Measurements from ENCODE around the gene RIC1. TPM values are rescaled to one million over a fixed set of nuclear protein-coding genes. Genes with fewer than 3 reads are reported as not detected.
"Not testable (repeated sequence)": the region's sequence is repeated elsewhere in the genome, so short reads cannot be mapped to it uniquely, and the experiment has no call there.

Gene RIC1
- total RNA-seq, 4 donors from 2014 or later = 34.0 to 153 (median 37.3) TPM

DNA sequence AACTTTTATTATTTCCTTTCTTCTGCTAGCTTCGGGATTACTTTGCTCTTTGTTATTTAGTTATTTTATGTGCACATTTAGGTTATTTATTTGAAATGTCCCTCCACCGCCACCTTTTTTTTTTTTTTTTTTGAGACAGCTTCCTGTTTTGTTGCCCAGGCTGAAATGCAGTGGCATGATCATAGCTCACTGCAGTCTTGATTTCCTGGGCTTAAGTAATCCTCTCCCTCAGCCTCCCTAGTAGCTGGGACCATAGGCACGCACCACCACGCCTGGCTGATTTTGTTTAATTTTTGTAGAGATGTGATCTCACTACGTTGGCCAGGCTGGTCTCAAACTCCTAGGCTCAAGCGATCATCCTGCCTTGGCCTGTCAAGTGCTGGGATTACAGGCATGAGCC is 38.5 kb downstream of the RIC1 start:
- H3K36me3 ChIP-seq = peaks cover 0 to 5% of the 10 kb centered on the region in 2 donors
- no peak overlapping the region for H3K4me3 ChIP-seq
- no peak overlapping the region for H3K27ac ChIP-seq
- TF ChIP-seq CTCF (IDR thresholded peaks at IDR 0.05 in 4 of 5, conservative IDR thresholded peaks at IDR 0.05 in 1 of 5) (no peak), POLR2A (IDR thresholded peaks at IDR 0.05) (no peak)
- ATAC-seq (no peak), DNase-seq (no peak)
- intact Hi-C loops (cut with DNase I; ENCODE audit: low total_unique reads) = no loop called here
- no peaks in the 10 kb centered on the region for H3K9me3 ChIP-seq
- H3K4me1 ChIP-seq = peaks cover 0 to 5% of the 10 kb centered on the region in 2 donors
- no peaks in the 10 kb centered on the region for H3K27me3 ChIP-seq
- in situ Hi-C loops (cut with MboI; ENCODE audit: low sequenced_read_pairs in 4 of 4) = no loop called here

DNA sequence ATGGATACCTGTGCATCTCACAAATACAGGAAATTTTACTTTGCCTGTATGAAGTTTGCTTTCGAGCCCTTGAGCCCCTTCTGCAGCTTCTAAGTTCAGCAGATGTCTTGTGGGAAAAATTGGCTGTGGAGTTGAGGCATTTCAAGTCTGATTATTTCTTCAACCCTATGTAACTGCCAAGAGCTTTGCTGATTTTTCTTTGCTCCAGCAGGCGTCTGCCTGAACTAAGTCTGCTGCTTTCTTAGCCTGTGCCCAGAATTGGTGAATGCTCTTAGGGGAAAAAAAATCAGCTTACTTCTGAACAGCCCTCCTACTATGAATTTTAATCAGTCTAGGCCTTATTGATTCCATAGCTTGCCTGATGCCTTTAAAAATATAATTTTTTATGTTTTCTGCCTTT is 41.2 kb downstream of the RIC1 start:
- Histone ChIP-seq H3K27ac (no peak overlapping the region), H3K27me3 (no peaks in the 10 kb centered on the region), H3K9me3 (no peaks in the 10 kb centered on the region), H3K36me3 (peaks cover 0 to 5% of the 10 kb centered on the region in 2 donors), H3K4me3 (no peak overlapping the region), H3K4me1 (peaks cover 0 to 5% of the 10 kb centered on the region in 2 donors)
- TF ChIP-seq POLR2A (IDR thresholded peaks at IDR 0.05) = no peak
- TF ChIP-seq CTCF (IDR thresholded peaks at IDR 0.05 in 4 of 5, conservative IDR thresholded peaks at IDR 0.05 in 1 of 5) = no peak
- intact Hi-C loops (cut with DNase I; ENCODE audit: low total_unique reads) (no loop called here), in situ Hi-C loops (cut with MboI; ENCODE audit: low sequenced_read_pairs in 4 of 4) (no loop called here)
- ATAC-seq = no peak
- DNase-seq = no peak

- Histone ChIP-seq H3K27ac (no peak overlapping the region), H3K27me3 (no peaks in the 10 kb centered on the region), H3K4me3 (no peak overlapping the region), H3K4me1 (peaks cover 0 to 5% of the 10 kb centered on the region in 2 donors), H3K36me3 (no peaks in the 10 kb centered on the region), H3K9me3 (no peaks in the 10 kb centered on the region)
- TF ChIP-seq CTCF (IDR thresholded peaks at IDR 0.05 in 4 of 5, conservative IDR thresholded peaks at IDR 0.05 in 1 of 5) (no peak), POLR2A (IDR thresholded peaks at IDR 0.05) (no peak)
- DNase-seq (no peak), ATAC-seq (no peak)
- intact Hi-C loops (cut with DNase I; ENCODE audit: low total_unique reads) = no loop called here
- in situ Hi-C loops (cut with MboI; ENCODE audit: low sequenced_read_pairs in 4 of 4) = no loop called here
Measured at GRCh38 chr9:5671711-5672353, 42.9 kb downstream of the RIC1 start.

GRCh38 chr9:5675046-5675445 is 46.1 kb downstream of the RIC1 start:
- H3K36me3 ChIP-seq; H3K9me3 ChIP-seq; H3K4me1 ChIP-seq; DNase-seq; H3K4me3 ChIP-seq; H3K27me3 ChIP-seq; ATAC-seq; H3K27ac ChIP-seq; in situ Hi-C loops (cut with MboI; ENCODE audit: low sequenced_read_pairs in 4 of 4); intact Hi-C loops (cut with DNase I; ENCODE audit: low total_unique reads): not testable (repeated sequence)

- H3K27ac ChIP-seq; H3K9me3 ChIP-seq; DNase-seq; H3K36me3 ChIP-seq; H3K4me3 ChIP-seq; H3K27me3 ChIP-seq; ATAC-seq; intact Hi-C loops (cut with DNase I; ENCODE audit: low total_unique reads); in situ Hi-C loops (cut with MboI; ENCODE audit: low sequenced_read_pairs in 4 of 4); H3K4me1 ChIP-seq: not testable (repeated sequence)
Measured at GRCh38 chr9:5683591-5683990, 54.7 kb downstream of the RIC1 start.

DNA sequence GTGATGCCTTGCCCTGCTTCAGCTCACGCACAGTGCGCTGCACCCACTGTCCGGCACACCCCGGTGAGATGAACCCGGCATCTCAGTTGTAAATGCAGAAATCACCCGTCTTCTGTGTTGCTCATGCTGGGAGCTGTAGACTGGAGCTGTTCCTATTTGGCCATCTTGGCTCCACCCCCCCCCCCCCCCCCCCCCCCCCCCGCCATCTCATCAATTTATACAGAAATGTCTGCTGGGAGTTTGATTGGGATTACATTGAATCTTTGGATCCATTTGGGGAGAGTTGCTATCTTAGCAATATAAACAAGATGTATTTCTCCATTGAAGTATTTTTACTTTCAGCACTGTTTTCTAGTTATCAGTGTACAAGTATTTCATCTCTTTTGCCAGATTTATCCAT is 55.2 kb downstream of the RIC1 start:
- no peaks in the 10 kb centered on the region for H3K36me3 ChIP-seq
- no peaks in the 10 kb centered on the region for H3K27me3 ChIP-seq
- H3K9me3 ChIP-seq = no peaks in the 10 kb centered on the region
- TF ChIP-seq POLR2A (IDR thresholded peaks at IDR 0.05) (no peak), CTCF (IDR thresholded peaks at IDR 0.05 in 4 of 5, conservative IDR thresholded peaks at IDR 0.05 in 1 of 5) (no peak)
- ATAC-seq (no peak), DNase-seq (no peak)
- in situ Hi-C loops (cut with MboI; ENCODE audit: low sequenced_read_pairs in 4 of 4) = no loop called here
- intact Hi-C loops (cut with DNase I; ENCODE audit: low total_unique reads) = no loop called here
- H3K4me3 ChIP-seq = no peak overlapping the region
- H3K27ac ChIP-seq = no peak overlapping the region
- peaks cover 0 to 6% of the 10 kb centered on the region in 2 donors for H3K4me1 ChIP-seq
